ENCODE results near the gene TRIM69.

Gene TRIM69

GRCh38 chr15:44706946-44707636 lies 29.2 kb upstream of the TRIM69 start:
- peaks cover 7% of the 10 kb centered on the region for H3K36me3 ChIP-seq (ENCODE audit: control insufficient read depth, low read length)
- H3K9me3 ChIP-seq (ENCODE audit: control insufficient read depth, insufficient read depth, low read length) = no peaks in the 10 kb centered on the region
- H3K79me2 ChIP-seq (ENCODE audit: control insufficient read depth, low read length) = peaks cover 16% of the 10 kb centered on the region
- H3K9me2 ChIP-seq (replicated peaks; ENCODE audit: control insufficient read depth, low read length) = no peaks in the 10 kb centered on the region
- TF ChIP-seq, protein P1, sequence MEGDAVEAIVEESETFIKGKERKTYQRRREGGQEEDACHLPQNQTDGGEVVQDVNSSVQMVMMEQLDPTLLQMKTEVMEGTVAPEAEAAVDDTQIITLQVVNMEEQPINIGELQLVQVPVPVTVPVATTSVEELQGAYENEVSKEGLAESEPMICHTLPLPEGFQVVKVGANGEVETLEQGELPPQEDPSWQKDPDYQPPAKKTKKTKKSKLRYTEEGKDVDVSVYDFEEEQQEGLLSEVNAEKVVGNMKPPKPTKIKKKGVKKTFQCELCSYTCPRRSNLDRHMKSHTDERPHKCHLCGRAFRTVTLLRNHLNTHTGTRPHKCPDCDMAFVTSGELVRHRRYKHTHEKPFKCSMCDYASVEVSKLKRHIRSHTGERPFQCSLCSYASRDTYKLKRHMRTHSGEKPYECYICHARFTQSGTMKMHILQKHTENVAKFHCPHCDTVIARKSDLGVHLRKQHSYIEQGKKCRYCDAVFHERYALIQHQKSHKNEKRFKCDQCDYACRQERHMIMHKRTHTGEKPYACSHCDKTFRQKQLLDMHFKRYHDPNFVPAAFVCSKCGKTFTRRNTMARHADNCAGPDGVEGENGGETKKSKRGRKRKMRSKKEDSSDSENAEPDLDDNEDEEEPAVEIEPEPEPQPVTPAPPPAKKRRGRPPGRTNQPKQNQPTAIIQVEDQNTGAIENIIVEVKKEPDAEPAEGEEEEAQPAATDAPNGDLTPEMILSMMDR (IDR thresholded peaks at IDR 0.05; ENCODE audit: low read depth, low read length, poor library complexity, severe bottlenecking) = no peak
- no peak for TF ChIP-seq EZH2phosphoT487 (IDR thresholded peaks at IDR 0.05; ENCODE audit: borderline replicate concordance, low read length)
- peaks cover 14% of the 10 kb centered on the region for H3K4me1 ChIP-seq (ENCODE audit: control insufficient read depth, low read length)
- no peak overlapping the region for H3K4me2 ChIP-seq (ENCODE audit: low read length)
- H4K20me1 ChIP-seq (ENCODE audit: control insufficient read depth, insufficient read depth, low read depth, low read length) = peaks cover under 1% of the 10 kb centered on the region; the same call in 1 of the 2 replicates
- H3K4me3 ChIP-seq (ENCODE audit: low read length) = no peak overlapping the region
- no peak overlapping the region for H3K27ac ChIP-seq (ENCODE audit: low read depth, low read length)
- H3K27me3 ChIP-seq (ENCODE audit: control insufficient read depth, low read length) = no peaks in the 10 kb centered on the region
- H3F3A ChIP-seq (ENCODE audit: control insufficient read depth, insufficient read depth) = 0 out of 2 replicates have a peak, but pooled peaks cover under 1% of the 10 kb centered on the region

- Histone ChIP-seq H3K4me1 (ENCODE audit: control insufficient read depth, low read length) (peaks cover 37% of the 10 kb centered on the region), H3K9me3 (ENCODE audit: control insufficient read depth, insufficient read depth, low read length) (no peaks in the 10 kb centered on the region), H3K4me2 (ENCODE audit: low read length) (peak overlapping the region; percentile 74), H3K36me3 (ENCODE audit: control insufficient read depth, low read length) (peaks cover 41% of the 10 kb centered on the region), H3K9me2 (replicated peaks; ENCODE audit: control insufficient read depth, low read length) (no peaks in the 10 kb centered on the region), H3K4me3 (ENCODE audit: low read length) (peak overlapping the region; percentile 90), H3K27me3 (ENCODE audit: control insufficient read depth, low read length) (no peaks in the 10 kb centered on the region), H4K20me1 (ENCODE audit: control insufficient read depth, insufficient read depth, low read depth, low read length) (peaks cover 31% of the 10 kb centered on the region; the same call in 1 of the 2 replicates), H3K27ac (ENCODE audit: low read depth, low read length) (peak overlapping the region; percentile 80), H3K79me2 (ENCODE audit: control insufficient read depth, low read length) (peaks cover 50% of the 10 kb centered on the region), H3F3A (ENCODE audit: control insufficient read depth, insufficient read depth) (peaks cover 22% of the 10 kb centered on the region)
- TF ChIP-seq EZH2phosphoT487 (IDR thresholded peaks at IDR 0.05; ENCODE audit: borderline replicate concordance, low read length) = no peak
- TF ChIP-seq, protein P1 (IDR thresholded peaks at IDR 0.05; ENCODE audit: low read depth, low read length, poor library complexity, severe bottlenecking) = peak; percentile 79
These were observed 25.9 kb upstream of the TRIM69 start for GRCh38 chr15:44710236-44711095.

DNA sequence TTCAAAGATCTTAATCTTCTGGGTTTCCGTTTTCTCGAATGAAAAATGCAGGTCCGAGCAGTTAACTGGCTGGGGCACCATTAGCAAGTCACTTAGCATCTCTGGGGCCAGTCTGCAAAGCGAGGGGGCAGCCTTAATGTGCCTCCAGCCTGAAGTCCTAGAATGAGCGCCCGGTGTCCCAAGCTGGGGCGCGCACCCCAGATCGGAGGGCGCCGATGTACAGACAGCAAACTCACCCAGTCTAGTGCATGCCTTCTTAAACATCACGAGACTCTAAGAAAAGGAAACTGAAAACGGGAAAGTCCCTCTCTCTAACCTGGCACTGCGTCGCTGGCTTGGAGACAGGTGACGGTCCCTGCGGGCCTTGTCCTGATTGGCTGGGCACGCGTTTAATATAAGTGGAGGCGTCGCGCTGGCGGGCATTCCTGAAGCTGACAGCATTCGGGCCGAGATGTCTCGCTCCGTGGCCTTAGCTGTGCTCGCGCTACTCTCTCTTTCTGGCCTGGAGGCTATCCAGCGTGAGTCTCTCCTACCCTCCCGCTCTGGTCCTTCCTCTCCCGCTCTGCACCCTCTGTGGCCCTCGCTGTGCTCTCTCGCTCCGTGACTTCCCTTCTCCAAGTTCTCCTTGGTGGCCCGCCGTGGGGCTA lies 25.1 kb upstream of the TRIM69 start, which contains the start of the genes B2M and PATL2:
Gene B2M (plus strand): TSS at position 422 of the 647 bp plus-strand sequence. CDS start 30 bp downstream, at position 452.
Gene PATL2 (minus strand): TSS at position 228 of the 647 bp plus-strand sequence. CDS start 34,833 bp downstream, outside the sequence.
- H3K27me3 ChIP-seq (ENCODE audit: control insufficient read depth, low read length) = no peaks in the 10 kb centered on the region
- H3K79me2 ChIP-seq (ENCODE audit: control insufficient read depth, low read length) = peaks cover 55% of the 10 kb centered on the region
- TF ChIP-seq, protein P1 (IDR thresholded peaks at IDR 0.05; ENCODE audit: low read depth, low read length, poor library complexity, severe bottlenecking) = no peak
- TF ChIP-seq EZH2phosphoT487 (IDR thresholded peaks at IDR 0.05; ENCODE audit: borderline replicate concordance, low read length) = no peak
- H3K36me3 ChIP-seq (ENCODE audit: control insufficient read depth, low read length) = peaks cover 48% of the 10 kb centered on the region
- peaks cover 43% of the 10 kb centered on the region for H3K4me1 ChIP-seq (ENCODE audit: control insufficient read depth, low read length)
- H3K4me3 ChIP-seq (ENCODE audit: low read length) = peak within 1 kb of the TSS; percentile 90
- peaks cover 34% of the 10 kb centered on the region; the same call in 1 of the 2 replicates for H4K20me1 ChIP-seq (ENCODE audit: control insufficient read depth, insufficient read depth, low read depth, low read length)
- peaks cover 27% of the 10 kb centered on the region for H3F3A ChIP-seq (ENCODE audit: control insufficient read depth, insufficient read depth)
- peak within 1 kb of the TSS; percentile 74 for H3K4me2 ChIP-seq (ENCODE audit: low read length)
- H3K9me3 ChIP-seq (ENCODE audit: control insufficient read depth, insufficient read depth, low read length) = no peaks in the 10 kb centered on the region
- peak within 1 kb of the TSS; percentile 80 for H3K27ac ChIP-seq (ENCODE audit: low read depth, low read length)
- no peaks in the 10 kb centered on the region for H3K9me2 ChIP-seq (replicated peaks; ENCODE audit: control insufficient read depth, low read length)

Data from DOHH2 (cell line).